ENCODE measurements around the gene MYH9.

Gene MYH9

DNA sequence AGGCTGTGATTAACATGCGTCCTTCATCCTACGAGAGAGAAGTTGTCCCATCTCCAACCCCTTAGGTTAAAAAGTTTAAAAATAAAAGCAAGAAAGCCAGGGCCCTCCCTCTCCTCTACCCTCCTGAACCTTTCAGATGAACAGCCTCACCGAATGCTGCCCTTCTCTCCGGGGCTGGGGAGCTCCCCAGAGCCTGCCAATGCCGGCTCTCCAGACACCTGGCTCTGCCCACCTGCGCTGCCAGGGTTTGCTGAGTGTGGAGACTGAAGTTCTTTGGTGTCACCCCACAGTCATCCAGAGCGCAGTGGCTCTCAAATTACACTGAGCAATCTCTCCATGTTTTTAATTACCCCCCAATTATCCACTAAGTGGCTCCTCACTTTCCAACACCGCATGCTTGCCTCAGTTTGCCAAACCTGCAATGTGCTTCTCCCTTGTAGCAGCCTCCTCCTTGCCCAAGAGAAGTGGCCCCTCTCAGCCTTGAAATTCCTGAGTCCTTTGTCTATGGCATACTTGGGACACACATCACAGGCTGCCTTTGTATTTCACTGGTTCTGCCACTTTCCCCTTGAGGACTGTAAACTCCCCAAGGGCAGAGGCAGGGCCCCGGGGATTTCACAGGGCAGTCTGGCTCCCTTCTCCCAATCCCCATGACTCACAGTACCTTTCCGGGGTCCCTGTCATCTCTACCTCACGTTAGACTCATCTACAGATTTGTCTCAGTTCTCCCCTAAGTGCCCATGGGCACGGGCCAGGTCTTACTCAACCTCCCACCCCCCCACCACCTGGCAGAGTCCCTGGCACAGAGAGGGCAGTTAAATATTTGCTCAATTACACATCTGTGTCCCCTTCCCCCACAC is 2.0 kb downstream of the MYH9 start:
- peak; percentile 75 for DNase-seq

DNA sequence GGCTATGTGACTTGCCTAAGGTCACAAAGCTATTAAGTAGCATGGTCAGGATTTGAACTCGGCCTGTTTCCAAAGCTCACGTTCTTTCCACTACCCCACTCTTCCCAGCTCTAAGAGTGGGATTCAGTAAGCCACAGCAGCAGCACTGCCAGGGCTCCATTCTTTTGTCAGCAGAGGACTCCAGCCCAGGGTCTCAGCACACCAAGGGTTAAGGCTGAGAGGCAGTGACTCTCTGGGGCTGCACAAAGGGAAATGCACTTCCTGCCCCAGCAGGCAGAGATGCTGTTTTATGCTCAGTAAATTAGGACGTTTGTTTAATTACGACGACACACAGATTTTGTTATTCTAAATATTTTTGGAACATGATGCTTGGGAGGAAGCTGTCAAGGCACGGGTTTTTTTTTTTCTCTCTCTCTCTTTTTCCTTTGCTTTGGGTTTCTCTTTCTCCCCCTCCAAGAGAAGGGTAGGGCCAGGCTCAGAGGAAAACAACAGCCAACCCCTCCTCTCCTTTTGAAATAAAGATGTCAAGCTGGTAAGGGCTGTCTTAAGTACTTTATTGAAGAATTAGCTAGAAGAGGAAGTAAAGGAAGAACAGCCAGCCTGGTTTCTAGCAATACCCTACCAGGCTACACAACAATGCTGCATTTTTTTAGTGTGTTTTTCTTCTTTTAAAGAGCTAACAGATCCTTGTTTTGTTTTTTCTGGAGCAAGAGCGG is 2.8 kb downstream of the MYH9 start:
- no peak for DNase-seq

- DNase-seq = peak; percentile 68
Observed at GRCh38 chr22:36383110-36383581, 4.6 kb downstream of the MYH9 start.

GRCh38 chr22:36381513-36382128 is 6.1 kb downstream of the MYH9 start:
- no peak for DNase-seq

DNA sequence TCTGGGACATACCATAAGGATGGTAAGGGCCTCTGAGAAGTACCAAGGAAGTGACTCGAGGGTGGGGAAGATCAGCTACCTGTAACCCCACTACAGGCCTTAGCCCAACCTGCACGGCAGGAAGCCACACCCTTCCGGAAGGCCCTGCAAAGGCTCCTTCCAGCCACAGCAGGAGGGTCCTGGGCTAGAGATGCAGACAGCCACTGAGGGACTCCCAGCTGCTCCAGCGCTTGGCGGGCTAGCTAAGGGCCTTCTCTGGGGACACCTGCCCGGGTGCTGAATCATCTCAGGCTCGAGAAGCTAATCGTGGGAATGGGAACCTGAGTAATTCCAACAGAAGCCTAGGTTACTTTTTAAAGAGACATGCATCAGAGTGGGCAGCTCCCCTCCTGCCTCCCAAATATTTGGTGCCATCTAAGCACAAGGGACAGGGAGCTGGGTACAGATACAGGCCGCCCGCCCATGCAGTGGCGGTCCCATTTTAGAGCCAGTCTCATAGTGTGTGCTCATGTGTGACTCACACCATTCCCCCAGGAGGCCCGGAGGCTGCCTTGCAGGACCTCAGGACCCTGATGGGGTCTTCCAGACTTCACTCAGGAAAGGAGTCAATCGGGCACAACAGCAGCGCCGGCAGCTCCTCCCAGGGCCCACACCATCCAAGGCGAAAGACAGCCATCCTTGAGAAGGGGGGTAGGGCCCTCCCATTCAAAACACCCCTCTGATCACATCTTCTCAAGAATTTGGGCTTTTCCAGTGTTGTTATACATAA is 8.0 kb downstream of the MYH9 start:
- peak; percentile 52 for DNase-seq

DNA sequence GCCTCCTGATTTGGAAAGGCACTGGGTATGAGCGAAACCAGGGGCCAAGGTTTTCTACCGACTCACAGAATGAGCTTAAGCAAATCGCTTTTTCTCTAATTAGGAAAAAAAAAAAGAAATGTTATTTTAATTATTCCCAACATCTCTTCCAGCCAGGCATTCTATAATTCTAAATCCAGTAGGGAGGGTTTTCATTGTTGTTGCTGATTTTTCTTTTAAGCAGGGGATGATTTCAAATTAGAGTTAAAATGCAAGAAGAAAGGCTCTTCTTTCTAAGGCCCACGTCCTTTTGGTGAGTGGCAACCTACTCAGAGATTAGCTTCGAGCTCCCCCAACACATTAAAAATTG is 8.9 kb downstream of the MYH9 start:
- DNase-seq = no peak

GRCh38 chr22:36378080-36378868 is 9.5 kb downstream of the MYH9 start:
- DNase-seq = no peak

DNA sequence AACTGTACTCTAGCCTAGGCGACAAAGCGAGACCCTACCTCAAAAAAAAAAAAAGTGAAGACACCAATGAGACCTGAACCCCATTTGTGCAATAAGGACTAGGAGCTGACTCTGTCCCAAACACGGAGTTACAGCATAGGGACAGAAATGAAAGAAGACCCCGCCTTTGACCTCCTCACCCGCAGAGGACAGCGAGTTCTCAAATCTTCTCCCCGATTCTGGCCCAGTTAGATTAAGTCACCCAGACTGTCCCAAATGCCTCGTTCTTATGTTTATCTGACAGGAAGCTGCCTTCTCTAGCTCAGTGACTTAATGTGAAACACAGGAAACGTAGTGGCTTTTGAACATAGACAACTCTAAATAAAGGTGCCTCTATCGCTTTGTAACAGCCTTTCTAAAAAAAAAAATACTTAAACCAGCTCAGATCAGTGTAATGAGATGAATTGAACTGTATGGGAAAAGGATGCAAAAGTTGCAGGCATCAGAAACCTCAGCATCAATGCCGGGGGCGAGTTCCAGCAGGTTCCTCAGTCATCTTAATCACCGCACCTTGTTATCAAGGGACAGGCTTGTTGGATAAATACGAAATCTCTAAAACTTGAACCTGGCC is 10.6 kb downstream of the MYH9 start:
- DNase-seq = no peak

DNA sequence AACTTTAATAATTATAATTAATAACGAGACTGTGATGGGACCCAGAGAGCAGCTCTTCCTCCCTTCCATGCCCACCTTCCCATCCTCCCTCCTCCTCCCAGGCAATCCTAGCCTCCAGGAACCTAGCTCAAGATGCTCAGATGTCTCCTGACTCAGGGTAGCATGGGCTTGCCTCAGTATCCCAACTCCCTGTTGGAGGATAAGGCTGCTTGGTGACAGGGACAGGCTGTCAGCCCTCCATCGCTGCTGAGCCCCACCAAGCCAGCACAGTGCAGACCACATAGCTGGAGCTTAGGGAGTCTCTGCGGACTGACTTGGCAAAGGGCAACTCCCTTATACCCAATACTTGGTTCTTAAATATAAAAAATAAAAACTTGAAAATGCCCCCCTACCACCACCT is 11.5 kb downstream of the MYH9 start:
- DNase-seq = no peak

GRCh38 chr22:36375071-36375980 is 12.4 kb downstream of the MYH9 start:
- no peak for DNase-seq

DNA sequence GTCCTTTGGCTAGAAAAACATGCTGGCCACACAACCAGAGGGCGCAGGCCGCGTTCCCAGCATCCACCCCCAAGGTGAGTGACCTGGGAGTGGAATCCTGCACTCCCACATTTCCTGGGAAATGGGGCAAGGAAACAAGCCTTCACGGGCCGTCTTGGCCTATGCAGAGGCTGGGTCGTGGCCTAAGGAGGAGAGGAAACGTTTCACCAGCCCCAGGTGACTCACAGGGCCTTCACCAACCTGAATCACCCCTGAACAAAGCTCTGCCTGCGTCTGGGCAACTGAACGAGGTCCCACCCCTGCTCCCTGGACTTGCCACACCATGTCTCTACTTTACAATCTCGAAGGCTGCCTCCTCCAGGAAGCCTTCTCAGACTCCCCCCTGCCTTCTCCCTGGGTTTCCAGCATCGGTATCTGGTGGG is 13.2 kb downstream of the MYH9 start:
- DNase-seq = peak; percentile 74

DNA sequence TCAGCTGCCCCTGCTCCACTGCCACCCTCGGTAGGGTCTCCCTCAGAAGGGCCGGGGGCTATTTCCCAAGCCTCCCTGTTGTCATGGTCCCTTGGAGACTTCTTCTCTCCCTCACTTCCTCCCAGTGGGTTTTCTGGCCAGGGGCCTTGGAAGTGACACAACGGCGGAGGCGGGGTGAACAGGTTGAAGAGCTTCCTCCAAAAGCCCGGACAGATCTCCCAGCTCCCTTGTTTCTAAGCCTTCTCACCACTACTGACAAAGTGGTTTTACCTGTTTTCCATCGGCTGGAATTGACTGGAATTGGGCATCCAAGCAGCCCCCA is 14.5 kb downstream of the MYH9 start:
- no peak for DNase-seq

GRCh38 chr22:36371920-36372319 is 15.8 kb downstream of the MYH9 start:
- no peak for DNase-seq

- DNase-seq = no peak
Observed at GRCh38 chr22:36369922-36370791, 17.6 kb downstream of the MYH9 start.

DNA sequence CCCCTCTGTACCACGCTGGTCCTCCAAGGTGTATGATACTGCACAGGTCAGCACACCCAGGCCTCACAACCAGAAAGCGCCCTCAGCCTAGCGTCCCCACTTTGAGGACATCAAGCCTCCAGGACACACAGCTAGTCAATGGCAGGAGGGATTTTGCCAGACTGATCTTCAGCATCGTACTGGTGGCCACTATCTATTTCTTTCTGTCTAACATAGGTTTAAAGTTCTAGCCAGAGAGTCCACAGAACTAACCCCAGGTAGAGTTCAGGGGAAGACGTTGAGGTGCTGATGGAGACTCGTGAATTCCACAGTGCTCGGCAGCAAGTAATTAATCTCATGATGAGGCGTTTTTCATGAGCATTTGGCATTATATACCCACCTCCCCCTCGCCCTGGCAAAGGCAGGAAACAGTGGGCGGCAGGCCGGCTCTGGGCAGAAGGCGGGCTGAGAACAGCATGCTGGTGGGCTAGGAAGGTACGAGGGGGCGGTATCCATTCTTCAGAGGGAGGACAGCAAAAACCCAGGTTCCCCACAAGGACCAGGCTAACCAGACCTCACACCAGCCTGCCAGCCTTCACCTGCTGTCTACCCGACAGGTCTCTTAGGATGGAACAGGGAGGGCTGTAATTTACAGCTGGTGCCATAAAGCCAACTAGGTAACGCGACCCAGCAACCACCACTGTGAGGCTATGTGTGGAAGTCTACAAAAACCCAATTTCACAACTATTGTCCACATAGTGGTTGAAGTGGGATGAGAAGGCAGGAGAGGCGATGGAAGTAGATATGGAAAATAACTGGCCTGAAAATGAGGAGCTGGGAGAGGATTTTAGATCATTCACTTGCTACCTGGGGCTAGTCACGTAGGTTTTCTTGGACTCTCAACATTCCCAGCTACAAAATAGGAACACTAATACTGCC is 18.5 kb downstream of the MYH9 start:
- peak; percentile 50 for DNase-seq

- peak; percentile 46 for DNase-seq
Observed at GRCh38 chr22:36368359-36368983, 19.3 kb downstream of the MYH9 start.

DNA sequence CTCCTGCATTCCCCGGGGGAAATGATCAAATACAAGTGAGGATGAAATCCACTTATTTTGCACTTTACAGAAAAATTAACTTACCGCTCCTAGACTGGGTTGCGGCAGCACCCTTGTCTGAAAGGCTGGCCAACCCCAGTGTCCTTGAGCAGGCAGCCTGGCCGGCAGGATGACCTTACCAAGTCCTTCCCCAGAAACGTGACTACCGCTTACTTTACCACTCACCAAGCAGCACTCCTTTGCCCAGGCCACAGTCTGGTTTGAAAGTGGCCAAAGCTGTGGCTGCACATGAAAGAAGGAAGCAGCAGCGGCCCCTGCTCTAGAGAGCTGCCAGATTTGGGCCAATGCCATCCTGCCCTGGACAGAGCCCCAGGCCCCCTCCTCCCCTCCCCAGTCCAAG is 20.3 kb downstream of the MYH9 start:
- DNase-seq = no peak

DNA sequence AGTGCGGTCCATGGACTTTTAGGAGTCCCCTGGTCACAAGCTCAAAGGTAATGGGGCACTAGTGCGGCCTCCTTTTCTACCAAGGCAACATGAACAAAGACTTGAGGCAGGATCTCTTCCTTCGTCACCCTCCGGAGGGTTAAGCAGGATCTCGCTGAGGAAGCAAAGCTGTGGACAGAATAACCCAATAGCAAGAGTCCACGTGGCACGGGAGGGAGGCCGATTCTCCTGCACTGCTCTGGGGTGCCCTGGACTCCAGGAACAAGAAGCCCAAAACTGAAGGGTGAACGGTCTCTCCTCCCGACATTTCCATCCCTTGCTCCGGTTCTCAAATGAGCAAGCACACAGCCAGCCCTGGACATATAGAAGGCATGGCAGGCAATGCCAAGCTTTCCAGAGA is 20.7 kb downstream of the MYH9 start:
- DNase-seq = no peak

Data from stimulated activated CD4-positive, alpha-beta T cell treated with anti-CD3 and anti-CD28 coated beads, Interleukin-4, amount 100 ng/mL, for 24 hours (primary cell).